ENCODE data around the gene S100A9.
"Not testable (repeated sequence)": the region's sequence is repeated elsewhere in the genome, so short reads cannot be mapped to it uniquely, and the experiment has no call there.

Gene S100A9

DNA sequence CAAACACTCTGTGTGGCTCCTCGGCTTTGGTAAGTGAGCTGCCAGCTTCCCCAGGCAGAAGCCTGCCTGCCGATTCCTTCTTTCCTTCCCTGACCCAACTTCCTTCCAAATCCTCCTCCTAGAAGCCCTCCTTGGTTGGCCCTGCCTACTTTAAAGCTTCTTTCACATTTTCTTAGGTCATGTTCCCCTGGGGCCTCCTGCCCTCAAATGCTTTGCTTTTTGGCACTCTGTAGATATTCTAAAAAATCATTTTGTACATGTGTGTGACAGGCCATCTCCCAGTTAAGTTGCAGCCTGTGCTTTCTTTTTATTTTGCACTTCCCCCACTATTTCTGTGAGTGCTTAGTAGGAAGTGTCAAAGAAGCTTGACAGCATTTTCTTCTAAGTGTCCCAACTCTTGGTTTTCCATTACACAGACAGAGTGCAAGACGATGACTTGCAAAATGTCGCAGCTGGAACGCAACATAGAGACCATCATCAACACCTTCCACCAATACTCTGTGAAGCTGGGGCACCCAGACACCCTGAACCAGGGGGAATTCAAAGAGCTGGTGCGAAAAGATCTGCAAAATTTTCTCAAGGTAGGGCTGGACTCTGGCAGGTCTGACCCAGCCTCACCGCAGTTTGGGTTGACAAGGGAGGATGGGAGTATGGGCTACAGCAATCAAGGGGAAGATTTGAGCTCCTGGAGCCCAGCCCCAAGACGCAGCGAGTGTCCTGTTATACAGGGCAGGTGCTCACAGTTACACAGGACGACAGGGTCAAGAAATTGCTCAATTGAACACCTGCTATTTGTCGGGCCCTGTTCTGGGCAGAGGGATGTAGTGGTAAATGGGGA lies at the start of gene S100A9:
S100A9 (plus strand) TSS at position 2 of the 838 bp plus-strand sequence; CDS start at position 432, 430 bp downstream.
- Histone ChIP-seq H3K27me3 (ENCODE audit: control insufficient read depth, insufficient read depth, low read length) (no peaks in the 10 kb centered on the region), H3K4me3 (ENCODE audit: low read depth, low read length) (no peak within 1 kb of the TSS), H3K9me3 (ENCODE audit: control insufficient read depth, insufficient read depth, low read length) (no peaks in the 10 kb centered on the region), H3K9ac (ENCODE audit: low read depth, low read length) (no peak within 1 kb of the TSS), H3K4me1 (ENCODE audit: control insufficient read depth, insufficient read depth, low read length) (no peaks in the 10 kb centered on the region), H3K36me3 (ENCODE audit: control insufficient read depth, insufficient read depth, low read length) (no peaks in the 10 kb centered on the region), H3K27ac (ENCODE audit: low read depth, low read length) (no peak within 1 kb of the TSS)

DNA sequence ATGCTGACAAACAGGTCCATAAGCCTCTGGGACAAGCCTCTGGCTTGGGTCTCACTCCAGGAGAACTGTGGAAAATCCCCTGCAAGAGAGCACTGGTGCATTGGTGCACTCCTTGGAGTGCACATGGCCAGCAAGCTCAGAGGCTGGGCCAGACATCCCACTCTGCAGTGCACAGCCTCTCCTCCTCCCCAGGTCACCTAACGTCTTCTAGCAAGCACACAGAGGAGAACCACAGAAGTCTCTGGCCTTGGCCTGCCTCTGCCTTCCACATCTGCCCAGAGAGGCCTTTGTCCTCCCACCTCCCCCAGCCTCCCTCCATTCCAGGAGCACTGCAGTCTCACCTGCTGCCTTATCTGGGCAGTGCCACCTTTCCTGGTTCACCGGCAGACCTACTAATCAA lies 49.1 kb upstream of the S100A9 start:
- H3K4me3 ChIP-seq (ENCODE audit: low read depth, low read length) = no peak overlapping the region
- no peak overlapping the region for H3K9ac ChIP-seq (ENCODE audit: low read depth, low read length)
- H3K27me3 ChIP-seq (ENCODE audit: control insufficient read depth, insufficient read depth, low read length) = no peaks in the 10 kb centered on the region
- no peak overlapping the region for H3K27ac ChIP-seq (ENCODE audit: low read depth, low read length)
- no peaks in the 10 kb centered on the region for H3K4me1 ChIP-seq (ENCODE audit: control insufficient read depth, insufficient read depth, low read length)
- no peaks in the 10 kb centered on the region for H3K9me3 ChIP-seq (ENCODE audit: control insufficient read depth, insufficient read depth, low read length)
- no peaks in the 10 kb centered on the region for H3K36me3 ChIP-seq (ENCODE audit: control insufficient read depth, insufficient read depth, low read length)

DNA sequence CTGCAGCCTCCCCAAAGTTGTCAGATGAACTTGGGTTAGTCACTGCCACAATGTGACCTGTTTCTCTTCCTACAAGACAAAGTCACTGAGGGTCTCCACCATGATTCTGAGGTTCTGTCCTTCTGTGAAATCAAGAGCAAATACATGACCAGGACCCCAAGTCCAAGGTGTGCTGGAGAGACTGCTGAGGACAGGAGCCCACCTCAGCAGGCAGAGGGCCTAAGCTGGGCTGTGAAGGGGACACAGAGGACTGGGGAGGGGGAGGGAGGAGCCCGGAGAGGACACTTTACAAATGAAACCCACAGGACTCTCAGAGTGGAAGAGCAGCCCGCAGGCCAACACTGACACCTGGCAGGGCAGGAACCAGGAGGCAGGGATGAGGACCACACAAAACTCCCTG lies 48.2 kb upstream of the S100A9 start:
- Histone ChIP-seq H3K27me3 (ENCODE audit: control insufficient read depth, insufficient read depth, low read length) (no peaks in the 10 kb centered on the region), H3K4me1 (ENCODE audit: control insufficient read depth, insufficient read depth, low read length) (no peaks in the 10 kb centered on the region), H3K36me3 (ENCODE audit: control insufficient read depth, insufficient read depth, low read length) (no peaks in the 10 kb centered on the region), H3K9me3 (ENCODE audit: control insufficient read depth, insufficient read depth, low read length) (no peaks in the 10 kb centered on the region), H3K27ac (ENCODE audit: low read depth, low read length) (no peak overlapping the region), H3K4me3 (ENCODE audit: low read depth, low read length) (no peak overlapping the region), H3K9ac (ENCODE audit: low read depth, low read length) (no peak overlapping the region)

DNA sequence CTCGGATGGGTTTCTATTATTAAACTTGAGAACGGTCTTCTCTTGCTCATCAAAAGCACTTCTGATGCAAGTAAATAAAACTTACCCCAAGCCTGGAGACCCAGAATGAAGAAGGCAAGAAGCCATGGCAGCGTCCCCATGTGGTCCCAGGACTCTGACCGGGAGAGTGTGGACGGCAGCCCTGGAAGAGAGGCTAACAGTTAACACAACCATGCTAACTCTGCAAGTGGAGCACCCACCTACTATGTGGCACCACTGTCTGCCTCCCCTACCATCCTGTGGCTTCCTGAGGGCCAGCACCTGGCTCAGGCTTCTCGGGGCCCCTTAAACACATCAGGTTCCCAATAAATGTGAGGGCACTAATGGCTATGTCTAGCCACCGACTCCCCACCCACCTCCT lies 47.1 kb upstream of the S100A9 start:
- Histone ChIP-seq H3K9ac (ENCODE audit: low read depth, low read length) (no peak overlapping the region), H3K4me1 (ENCODE audit: control insufficient read depth, insufficient read depth, low read length) (no peaks in the 10 kb centered on the region), H3K27me3 (ENCODE audit: control insufficient read depth, insufficient read depth, low read length) (no peaks in the 10 kb centered on the region), H3K9me3 (ENCODE audit: control insufficient read depth, insufficient read depth, low read length) (no peaks in the 10 kb centered on the region), H3K4me3 (ENCODE audit: low read depth, low read length) (no peak overlapping the region), H3K36me3 (ENCODE audit: control insufficient read depth, insufficient read depth, low read length) (no peaks in the 10 kb centered on the region), H3K27ac (ENCODE audit: low read depth, low read length) (no peak overlapping the region)

DNA sequence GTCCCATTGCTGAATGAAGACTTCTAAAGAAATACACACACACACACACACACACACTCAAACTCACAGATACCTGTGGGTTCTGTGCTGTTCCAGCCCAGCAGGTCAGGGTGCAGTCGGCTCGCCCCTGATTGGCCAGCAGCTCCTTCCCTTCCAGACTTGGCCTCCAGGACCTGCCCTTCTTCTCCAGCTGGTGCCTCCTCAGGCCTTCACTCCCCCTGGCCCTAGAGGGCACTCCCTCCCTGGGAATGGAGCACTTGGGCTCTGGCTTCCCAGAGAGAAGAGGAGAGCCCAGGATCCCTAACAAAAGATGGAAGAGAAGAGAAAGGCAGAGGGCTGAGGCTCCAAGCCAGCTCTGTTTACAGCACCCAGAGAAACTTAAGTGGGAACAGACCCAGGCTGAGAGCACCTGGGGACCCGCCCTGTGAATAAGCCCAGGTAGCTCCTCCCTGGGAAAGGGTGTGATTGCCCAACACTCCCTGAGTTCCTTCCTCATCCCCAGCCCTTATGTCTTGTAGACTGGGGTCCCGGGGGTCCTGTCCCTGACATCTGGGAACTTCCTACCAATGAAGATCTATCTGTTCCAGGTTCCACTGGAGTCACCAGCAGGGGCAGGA lies 45.0 kb upstream of the S100A9 start, which contains the start of gene PGLYRP3:
PGLYRP3 (minus strand) TSS at position 383 of the 617 bp plus-strand sequence. CDS start 2,287 bp downstream, outside the sequence.
- Histone ChIP-seq H3K9ac (ENCODE audit: low read depth, low read length) (no peak within 1 kb of the TSS), H3K4me1 (ENCODE audit: control insufficient read depth, insufficient read depth, low read length) (no peaks in the 10 kb centered on the region), H3K27ac (ENCODE audit: low read depth, low read length) (no peak within 1 kb of the TSS), H3K27me3 (ENCODE audit: control insufficient read depth, insufficient read depth, low read length) (no peaks in the 10 kb centered on the region), H3K4me3 (ENCODE audit: low read depth, low read length) (no peak within 1 kb of the TSS), H3K9me3 (ENCODE audit: control insufficient read depth, insufficient read depth, low read length) (no peaks in the 10 kb centered on the region), H3K36me3 (ENCODE audit: control insufficient read depth, insufficient read depth, low read length) (no peaks in the 10 kb centered on the region)

DNA sequence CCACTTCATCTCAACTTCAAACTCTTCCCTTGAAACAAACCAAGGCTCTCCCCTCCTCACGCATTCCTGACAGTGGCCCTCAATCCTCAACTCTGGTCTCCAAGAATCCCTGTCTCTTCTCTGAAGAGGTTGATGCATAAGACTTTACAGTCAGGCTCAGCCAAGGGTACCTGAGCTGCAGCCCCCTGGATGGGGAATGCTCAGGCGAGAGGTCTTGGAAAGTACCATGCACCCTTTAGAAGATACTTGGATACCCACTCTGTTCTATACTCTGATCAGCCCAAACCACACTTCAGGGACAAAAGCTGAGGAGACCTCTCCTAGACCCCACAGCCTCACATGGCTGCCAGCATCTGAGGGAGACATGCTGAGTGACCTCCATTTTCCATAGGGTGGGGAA lies 44.4 kb upstream of the S100A9 start:
- Histone ChIP-seq H3K36me3 (ENCODE audit: control insufficient read depth, insufficient read depth, low read length) (no peaks in the 10 kb centered on the region), H3K4me1 (ENCODE audit: control insufficient read depth, insufficient read depth, low read length) (no peaks in the 10 kb centered on the region), H3K4me3 (ENCODE audit: low read depth, low read length) (no peak overlapping the region), H3K9me3 (ENCODE audit: control insufficient read depth, insufficient read depth, low read length) (no peaks in the 10 kb centered on the region), H3K27ac (ENCODE audit: low read depth, low read length) (no peak overlapping the region), H3K27me3 (ENCODE audit: control insufficient read depth, insufficient read depth, low read length) (no peaks in the 10 kb centered on the region), H3K9ac (ENCODE audit: low read depth, low read length) (no peak overlapping the region)

DNA sequence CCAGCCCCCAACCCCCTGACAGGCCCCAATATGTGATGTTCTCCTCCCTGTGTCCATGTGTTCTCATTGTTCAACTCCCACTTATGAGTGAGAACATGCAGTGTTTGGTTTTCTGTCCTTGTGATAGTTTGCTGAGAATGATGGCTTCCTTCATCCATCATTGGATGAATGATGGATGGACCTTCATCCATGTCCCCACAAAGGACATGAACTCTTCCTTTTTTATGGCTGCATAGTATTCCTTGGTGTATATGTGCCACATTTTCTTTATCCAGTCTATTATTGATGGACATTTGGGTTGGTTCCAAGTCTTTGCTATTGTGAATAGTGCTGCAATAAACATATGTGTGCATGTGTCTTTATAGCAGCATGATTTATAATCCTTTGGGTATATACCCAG lies 43.3 kb upstream of the S100A9 start:
- H3K36me3 ChIP-seq (ENCODE audit: control insufficient read depth, insufficient read depth, low read length); H3K27me3 ChIP-seq (ENCODE audit: control insufficient read depth, insufficient read depth, low read length); H3K4me1 ChIP-seq (ENCODE audit: control insufficient read depth, insufficient read depth, low read length); H3K9ac ChIP-seq (ENCODE audit: low read depth, low read length); H3K9me3 ChIP-seq (ENCODE audit: control insufficient read depth, insufficient read depth, low read length); H3K27ac ChIP-seq (ENCODE audit: low read depth, low read length); H3K4me3 ChIP-seq (ENCODE audit: low read depth, low read length): not testable (repeated sequence)

DNA sequence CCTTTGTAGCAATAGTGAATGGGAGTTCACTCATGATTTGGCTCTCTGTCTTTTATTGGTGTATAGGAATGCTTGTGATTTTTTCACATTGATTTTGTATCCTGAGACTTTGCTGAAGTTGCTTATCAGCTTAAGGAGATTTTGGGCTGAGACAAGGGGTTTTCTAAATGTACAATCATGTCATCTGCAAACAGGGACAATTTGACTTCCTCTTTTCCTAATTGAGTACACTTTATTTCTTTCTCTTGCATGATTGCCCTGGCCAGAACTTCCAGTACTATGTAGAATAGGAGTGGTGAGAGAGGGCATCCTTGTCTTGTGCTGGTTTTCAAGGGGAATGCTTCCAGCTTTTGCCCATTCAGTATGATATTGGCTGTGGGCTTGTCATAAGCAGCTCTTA lies 41.6 kb upstream of the S100A9 start:
- H3K4me3 ChIP-seq (ENCODE audit: low read depth, low read length); H3K9me3 ChIP-seq (ENCODE audit: control insufficient read depth, insufficient read depth, low read length); H3K27ac ChIP-seq (ENCODE audit: low read depth, low read length): not testable (repeated sequence)

DNA sequence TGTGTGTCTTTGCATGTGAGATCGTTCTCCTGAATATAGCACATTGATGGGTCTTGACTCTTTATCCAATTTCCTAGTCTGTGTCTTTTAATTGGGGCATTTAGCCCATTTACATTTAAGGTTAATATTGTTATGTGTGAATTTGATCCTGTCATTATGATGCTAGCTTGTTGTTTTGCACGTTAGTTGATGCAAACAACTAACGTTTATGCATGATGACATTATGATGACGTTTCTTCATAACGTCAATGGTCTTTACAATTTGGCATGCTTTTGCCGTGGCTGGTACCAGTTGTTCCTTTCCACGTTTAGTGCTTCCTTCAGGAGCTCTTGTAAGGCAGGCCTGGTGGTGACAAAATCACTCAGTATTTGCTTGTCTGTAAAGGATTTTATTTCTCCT lies 39.5 kb upstream of the S100A9 start:
- not testable (repeated sequence) for H3K27ac ChIP-seq (ENCODE audit: low read depth, low read length); H3K36me3 ChIP-seq (ENCODE audit: control insufficient read depth, insufficient read depth, low read length); H3K4me3 ChIP-seq (ENCODE audit: low read depth, low read length); H3K4me1 ChIP-seq (ENCODE audit: control insufficient read depth, insufficient read depth, low read length); H3K27me3 ChIP-seq (ENCODE audit: control insufficient read depth, insufficient read depth, low read length); H3K9me3 ChIP-seq (ENCODE audit: control insufficient read depth, insufficient read depth, low read length); H3K9ac ChIP-seq (ENCODE audit: low read depth, low read length)

More for the DNA sequence above, 41.6 kb upstream of the S100A9 start:
- not testable (repeated sequence) for H3K4me1 ChIP-seq (ENCODE audit: control insufficient read depth, insufficient read depth, low read length); H3K27me3 ChIP-seq (ENCODE audit: control insufficient read depth, insufficient read depth, low read length); H3K9ac ChIP-seq (ENCODE audit: low read depth, low read length); H3K36me3 ChIP-seq (ENCODE audit: control insufficient read depth, insufficient read depth, low read length)

DNA sequence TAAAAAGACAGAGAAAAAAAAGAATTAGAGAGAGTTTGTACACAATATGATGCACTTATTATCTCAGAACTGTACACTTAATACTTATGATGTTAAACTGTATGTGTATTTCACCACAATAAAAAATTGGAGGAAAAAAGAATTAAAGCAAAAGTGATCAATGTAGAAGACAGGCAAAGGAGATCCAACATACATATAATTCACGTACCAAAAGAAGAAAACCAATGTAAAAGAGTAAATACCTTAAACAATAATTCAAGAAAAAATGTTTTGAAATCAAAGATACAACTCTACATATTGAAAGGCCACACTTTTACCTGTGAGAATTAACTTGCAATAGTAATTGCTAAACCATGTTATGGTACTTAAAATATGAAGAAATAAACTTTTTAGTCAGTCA lies 35.1 kb upstream of the S100A9 start:
- Histone ChIP-seq H3K9me3 (ENCODE audit: control insufficient read depth, insufficient read depth, low read length) (peaks cover 18% of the 10 kb centered on the region), H3K9ac (ENCODE audit: low read depth, low read length) (no peak overlapping the region), H3K27ac (ENCODE audit: low read depth, low read length) (no peak overlapping the region), H3K4me1 (ENCODE audit: control insufficient read depth, insufficient read depth, low read length) (no peaks in the 10 kb centered on the region), H3K36me3 (ENCODE audit: control insufficient read depth, insufficient read depth, low read length) (no peaks in the 10 kb centered on the region), H3K27me3 (ENCODE audit: control insufficient read depth, insufficient read depth, low read length) (no peaks in the 10 kb centered on the region), H3K4me3 (ENCODE audit: low read depth, low read length) (no peak overlapping the region)

DNA sequence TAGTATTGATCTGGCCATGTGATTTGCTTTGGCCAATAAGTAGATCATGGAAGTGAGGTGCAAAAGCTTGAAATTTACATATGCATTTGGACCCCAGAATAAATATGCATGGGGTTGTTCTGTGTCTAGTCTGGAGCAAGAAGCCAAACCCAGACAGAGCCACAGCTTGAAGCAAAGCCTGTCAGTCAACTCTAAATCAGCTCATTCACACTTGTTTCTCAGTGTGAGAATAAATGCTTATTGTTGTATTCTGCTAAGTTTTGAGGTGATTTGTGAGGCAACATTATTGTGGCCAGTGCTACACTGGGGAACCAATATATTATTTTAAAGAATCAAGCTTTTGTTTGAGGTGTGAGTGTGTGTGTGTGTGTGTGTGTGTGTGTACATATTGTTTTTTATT lies 32.7 kb upstream of the S100A9 start:
- H3K4me3 ChIP-seq (ENCODE audit: low read depth, low read length) = no peak overlapping the region
- no peak overlapping the region for H3K9ac ChIP-seq (ENCODE audit: low read depth, low read length)
- H3K9me3 ChIP-seq (ENCODE audit: control insufficient read depth, insufficient read depth, low read length) = peaks cover 31% of the 10 kb centered on the region
- no peaks in the 10 kb centered on the region for H3K36me3 ChIP-seq (ENCODE audit: control insufficient read depth, insufficient read depth, low read length)
- H3K27ac ChIP-seq (ENCODE audit: low read depth, low read length) = no peak overlapping the region
- no peaks in the 10 kb centered on the region for H3K4me1 ChIP-seq (ENCODE audit: control insufficient read depth, insufficient read depth, low read length)
- H3K27me3 ChIP-seq (ENCODE audit: control insufficient read depth, insufficient read depth, low read length) = no peaks in the 10 kb centered on the region

Measured in HUES48 (cell line).